Spinal cord (tissue), 10 donors: ENCODE data around the gene RIOX2. TPM values are rescaled to one million over a fixed set of nuclear protein-coding genes. Genes with fewer than 3 reads are reported as not detected.
A peak's percentile ranks its signal among the peaks of the same experiment; 100 is the strongest.

Source experiments
- DNase-seq, 6 donors: peaks; one replicate each; pipeline versions ENCODE4 v3.0.0 to v3.0.0-alpha.2; 2013 to 2015; ENCODE audit warnings: low spot score in 6 of 6, low read depth in 4 of 6
- H3K27ac ChIP-seq: one replicate; pipeline ENCODE4 v1.5.1; 2013; ENCODE audit warnings: low read depth, low read length, control low read depth
- H3K27me3 ChIP-seq: one replicate; pipeline ENCODE4 v1.6.1; 2013; ENCODE audit warnings: low read length; ENCODE audit not compliant: control insufficient read depth, insufficient read depth
- H3K36me3 ChIP-seq: one replicate; pipeline ENCODE4 v1.6.1; 2013; ENCODE audit warnings: low read length; ENCODE audit not compliant: control insufficient read depth, insufficient read depth
- H3K4me1 ChIP-seq: one replicate; pipeline ENCODE4 v1.6.1; 2013; ENCODE audit warnings: low read length; ENCODE audit not compliant: control insufficient read depth, insufficient read depth
- H3K4me3 ChIP-seq: one replicate; pipeline ENCODE4 v1.5.1; 2013; ENCODE audit warnings: low read depth, low read length, control low read depth
- H3K9me3 ChIP-seq: one replicate; pipeline ENCODE4 v1.6.1; 2013; ENCODE audit warnings: low read length; ENCODE audit not compliant: control insufficient read depth, insufficient read depth
- WGBS: methylation state at CpG from one replicate; pipeline ENCODE4 v1.1.5; 2013; ENCODE audit warnings: missing lambda C conversion rate; ENCODE audit not compliant: insufficient coverage; 5-methylcytosine and 5-hydroxymethylcytosine counted together
- polyA plus RNA-seq, 2 donors: library from polyadenylated mRNA; unstranded; fragments of 120-200 nt; gene quantifications; one replicate each; pipeline ENCODE4 v1.2.1, GENCODE V29; 2013; ENCODE audit not compliant: insufficient read length in 2 of 2
- total RNA-seq, 2 donors: library from RNA; depleted of rRNA in 1 of 2; stranded (reverse); fragments of 120-200 nt in 1 of 2; fragments of >200 nt in 1 of 2; gene quantifications; one replicate each; pipeline versions ENCODE4 v1.2.3 to v1.2.4, GENCODE V29; 2013 to 2014
- donor health status: healthy.

Gene RIOX2
- total and polyA plus RNA-seq, 4 donors = 25.3 to 41.2 (median 34.3) TPM

- WGBS = 80% methylated on average over 1 of the region's 2 CpGs
- no peak overlapping the region for H3K27ac ChIP-seq
- peak in 2 of 6 donors; percentile 56 to 68 for DNase-seq
Observed at GRCh38 chr3:98008855-98009254, 36.6 kb upstream of the RIOX2 start.

GRCh38 chr3:98005438-98005837 lies 33.2 kb upstream of the RIOX2 start:
- Histone ChIP-seq H3K36me3 (no peaks in the 10 kb centered on the region), H3K4me3 (no peak overlapping the region), H3K9me3 (no peaks in the 10 kb centered on the region), H3K27me3 (no peaks in the 10 kb centered on the region), H3K4me1 (no peaks in the 10 kb centered on the region), H3K27ac (no peak overlapping the region)
- WGBS = no CpG with 5 or more reads among the region's 2 CpGs
- no peak for DNase-seq

More at GRCh38 chr3:98008855-98009254, 36.6 kb upstream of the RIOX2 start:
- no peaks in the 10 kb centered on the region for H3K4me1 ChIP-seq
- H3K9me3 ChIP-seq = no peaks in the 10 kb centered on the region
- H3K27me3 ChIP-seq = no peaks in the 10 kb centered on the region
- H3K36me3 ChIP-seq = no peaks in the 10 kb centered on the region
- H3K4me3 ChIP-seq = no peak overlapping the region

- H3K36me3 ChIP-seq = no peaks in the 10 kb centered on the region
- H3K4me3 ChIP-seq = no peak overlapping the region
- peak in 1 of 6 donors; percentile 31 for DNase-seq
- no peak overlapping the region for H3K27ac ChIP-seq
- no peaks in the 10 kb centered on the region for H3K4me1 ChIP-seq
- WGBS = no CpG with 5 or more reads among the region's 3 CpGs
- no peaks in the 10 kb centered on the region for H3K9me3 ChIP-seq
- no peaks in the 10 kb centered on the region for H3K27me3 ChIP-seq
Observed at GRCh38 chr3:98004721-98005120, 32.5 kb upstream of the RIOX2 start.

GRCh38 chr3:98003306-98003969 lies 31.2 kb upstream of the RIOX2 start:
- WGBS = 60% methylated on average over 1 of the region's 2 CpGs
- H3K36me3 ChIP-seq = no peaks in the 10 kb centered on the region
- H3K4me3 ChIP-seq = no peak overlapping the region
- H3K4me1 ChIP-seq = no peaks in the 10 kb centered on the region
- H3K27ac ChIP-seq = no peak overlapping the region
- H3K27me3 ChIP-seq = no peaks in the 10 kb centered on the region
- no peak for DNase-seq
- H3K9me3 ChIP-seq = no peaks in the 10 kb centered on the region

- no CpG with 5 or more reads among the region's 1 CpG for WGBS
- no peaks in the 10 kb centered on the region for H3K27me3 ChIP-seq
Observed at GRCh38 chr3:98002717-98003116, 30.5 kb upstream of the RIOX2 start.

GRCh38 chr3:97999994-98000393 lies 27.8 kb upstream of the RIOX2 start:
- Histone ChIP-seq H3K27ac (no peak overlapping the region), H3K27me3 (no peaks in the 10 kb centered on the region), H3K4me1 (no peaks in the 10 kb centered on the region), H3K36me3 (no peaks in the 10 kb centered on the region), H3K4me3 (no peak overlapping the region), H3K9me3 (no peaks in the 10 kb centered on the region)
- DNase-seq = no peak
- no CpG with 5 or more reads among the region's 1 CpG for WGBS

More at GRCh38 chr3:98002717-98003116, 30.5 kb upstream of the RIOX2 start:
- no peak overlapping the region for H3K4me3 ChIP-seq
- no peaks in the 10 kb centered on the region for H3K36me3 ChIP-seq
- no peaks in the 10 kb centered on the region for H3K9me3 ChIP-seq
- no peaks in the 10 kb centered on the region for H3K4me1 ChIP-seq
- DNase-seq = no peak
- no peak overlapping the region for H3K27ac ChIP-seq

GRCh38 chr3:97999103-97999502 lies 26.9 kb upstream of the RIOX2 start:
- whole genome bisulfite sequencing = 100% methylated on average over 2 of the region's 5 CpGs
- Histone ChIP-seq H3K4me3 (no peak overlapping the region), H3K27me3 (no peaks in the 10 kb centered on the region), H3K9me3 (no peaks in the 10 kb centered on the region), H3K36me3 (no peaks in the 10 kb centered on the region), H3K27ac (no peak overlapping the region), H3K4me1 (no peaks in the 10 kb centered on the region)
- no peak for DNase-seq

- DNase-seq = no peak
- Histone ChIP-seq H3K27ac (no peak overlapping the region), H3K36me3 (no peaks in the 10 kb centered on the region), H3K4me3 (no peak overlapping the region), H3K4me1 (no peaks in the 10 kb centered on the region), H3K27me3 (no peaks in the 10 kb centered on the region), H3K9me3 (no peaks in the 10 kb centered on the region)
- WGBS = no CpG with 5 or more reads among the region's 4 CpGs
Observed at GRCh38 chr3:97996988-97997387, 24.8 kb upstream of the RIOX2 start.

GRCh38 chr3:97994328-97994945 lies 22.2 kb upstream of the RIOX2 start:
- H3K4me1 ChIP-seq = no peaks in the 10 kb centered on the region
- H3K36me3 ChIP-seq = no peaks in the 10 kb centered on the region
- H3K9me3 ChIP-seq = no peaks in the 10 kb centered on the region
- no peak for DNase-seq
- no peak overlapping the region for H3K27ac ChIP-seq
- no CpG with 5 or more reads among the region's 2 CpGs for WGBS
- no peak overlapping the region for H3K4me3 ChIP-seq
- H3K27me3 ChIP-seq = no peaks in the 10 kb centered on the region

- WGBS = no CpG with 5 or more reads among the region's 2 CpGs
- no peak overlapping the region for H3K4me3 ChIP-seq
- no peaks in the 10 kb centered on the region for H3K9me3 ChIP-seq
- no peak overlapping the region for H3K27ac ChIP-seq
- no peaks in the 10 kb centered on the region for H3K4me1 ChIP-seq
- no peak for DNase-seq
- no peaks in the 10 kb centered on the region for H3K36me3 ChIP-seq
- no peaks in the 10 kb centered on the region for H3K27me3 ChIP-seq
Observed at GRCh38 chr3:97993526-97993925, 21.3 kb upstream of the RIOX2 start.
